Stimulated activated CD4-positive, alpha-beta T cell treated with anti-CD3 and anti-CD28 coated beads, Interleukin-15, amount 100 ng/mL, for 1 hour (primary cell): ENCODE data around the gene ADCY5.

Experiments
- DNase-seq, 2 donors: peaks; one replicate each; pipeline ENCODE4 v3.0.0-alpha.2; 2020; ENCODE audit warnings: low read depth in 1 of 2, low spot score in 1 of 2

The ADCY5 gene

DNA sequence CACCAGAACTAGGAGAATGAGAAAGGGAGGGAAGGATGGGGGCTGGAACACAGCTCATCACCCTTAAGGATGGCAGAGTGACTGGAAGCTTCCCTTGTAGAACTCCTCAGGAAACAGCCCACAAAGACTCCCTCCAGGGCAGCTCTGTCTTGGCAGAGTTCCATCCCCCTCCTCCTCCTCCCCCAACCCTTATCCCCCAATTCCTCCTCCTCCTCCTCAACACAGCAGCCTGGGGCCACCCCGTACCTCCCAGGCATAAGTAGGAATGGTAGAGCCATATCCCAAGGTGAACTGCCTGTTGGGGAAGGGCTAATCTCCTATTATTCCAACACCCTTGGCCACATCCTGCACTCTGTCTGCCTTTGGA is 38.8 kb downstream of the ADCY5 start:
- no peak for DNase-seq

DNA sequence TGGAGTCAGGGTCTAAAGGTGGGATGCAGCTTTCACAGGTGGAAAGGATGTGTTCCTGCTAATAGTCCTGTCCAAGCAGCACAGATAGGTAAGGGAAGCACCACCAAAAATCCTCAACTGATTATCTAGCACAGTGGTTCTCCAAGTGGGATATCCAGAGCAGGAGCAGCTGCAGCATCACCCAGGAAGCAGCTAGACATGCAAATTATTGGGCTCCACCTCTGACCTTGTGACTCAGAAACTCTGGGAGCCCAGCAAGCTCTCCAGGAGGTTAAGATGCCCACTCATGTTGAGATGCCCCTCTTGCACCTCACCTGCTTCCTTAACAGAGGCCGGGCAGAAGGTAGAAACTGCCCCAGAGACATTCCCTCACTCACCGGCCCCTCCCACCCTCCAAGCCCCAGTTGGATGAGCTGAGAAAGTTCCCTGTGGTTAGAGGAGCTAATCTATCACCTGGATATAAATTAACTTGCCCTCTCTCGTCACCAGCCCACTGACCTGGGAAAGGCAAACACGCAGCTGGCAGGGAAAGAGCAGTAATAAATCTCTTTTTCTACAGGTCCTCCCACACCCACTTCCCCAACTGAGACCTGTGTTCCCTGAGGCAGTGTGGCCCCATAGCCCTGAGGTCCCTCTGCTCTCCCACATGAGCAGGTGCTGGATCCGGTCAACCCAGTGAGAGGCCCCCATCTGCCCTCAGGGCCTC is 39.3 kb downstream of the ADCY5 start:
- DNase-seq, result no peak

DNA sequence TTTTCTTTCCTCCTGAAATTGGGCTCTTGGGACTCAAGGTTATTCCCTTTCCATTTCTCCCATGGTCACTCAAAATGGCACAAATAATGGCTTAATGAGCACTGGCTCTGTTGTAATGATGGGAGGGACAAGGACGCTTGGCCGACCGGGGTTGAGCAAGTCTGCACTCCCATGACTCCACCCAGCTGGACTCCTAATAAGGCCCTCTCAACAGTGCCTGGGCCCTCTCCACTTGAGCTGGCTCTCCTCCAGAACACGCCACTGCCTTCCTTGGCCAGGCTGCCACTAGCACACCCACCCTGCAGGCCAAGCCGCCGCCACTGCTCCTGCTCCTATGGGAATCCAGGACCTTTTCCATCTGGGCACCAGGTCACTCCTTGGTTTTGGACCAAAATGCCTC is 42.3 kb downstream of the ADCY5 start:
- DNase-seq, result no peak

DNA sequence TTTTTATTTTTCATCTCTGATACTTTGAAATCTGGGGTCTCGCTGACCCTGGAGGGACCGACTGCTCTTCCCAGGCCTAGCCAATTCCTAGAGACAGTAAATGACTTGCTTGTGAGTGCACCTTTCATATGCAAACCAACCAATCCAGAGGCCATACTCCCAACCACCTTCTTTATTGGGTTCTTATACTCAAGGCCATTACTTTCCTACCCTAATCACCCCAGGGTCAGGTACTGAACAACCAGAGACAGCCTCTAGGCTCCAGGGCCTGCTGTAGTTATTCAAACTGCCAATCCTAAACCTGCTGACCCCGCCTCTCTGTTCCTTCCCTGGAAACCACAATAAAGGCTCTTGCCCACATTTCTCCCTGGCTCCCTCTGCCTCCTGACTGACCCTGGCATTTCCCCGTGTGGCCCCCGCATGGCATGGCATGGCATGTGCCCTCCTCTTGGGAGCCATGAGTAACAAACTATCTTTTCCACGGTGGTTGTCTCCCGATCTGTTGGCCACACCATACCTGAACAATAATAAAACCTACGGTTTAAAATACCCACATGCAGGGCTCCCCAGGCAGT is 42.9 kb downstream of the ADCY5 start:
- DNase-seq, result no peak

DNA sequence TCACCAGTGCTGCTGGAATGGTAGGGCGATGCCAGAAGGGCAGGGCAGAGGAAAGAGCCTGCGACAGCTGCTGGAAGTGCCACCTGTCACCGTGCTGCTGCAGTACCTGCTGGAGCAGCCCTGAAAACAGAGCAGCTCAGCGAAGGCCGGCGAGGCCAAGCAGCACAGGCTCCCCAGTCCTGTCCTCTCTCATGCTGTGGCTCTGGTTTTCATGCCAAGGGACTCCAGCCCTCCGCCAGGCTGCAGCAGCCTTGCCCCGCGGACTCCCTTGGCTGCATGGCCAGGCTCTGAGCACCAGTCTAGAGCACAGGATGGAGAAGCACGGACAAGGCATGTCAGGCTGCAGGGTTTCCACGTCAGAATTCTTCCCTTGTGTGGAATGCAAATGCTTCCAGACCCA is 43.9 kb downstream of the ADCY5 start:
- DNase-seq, result no peak

DNA sequence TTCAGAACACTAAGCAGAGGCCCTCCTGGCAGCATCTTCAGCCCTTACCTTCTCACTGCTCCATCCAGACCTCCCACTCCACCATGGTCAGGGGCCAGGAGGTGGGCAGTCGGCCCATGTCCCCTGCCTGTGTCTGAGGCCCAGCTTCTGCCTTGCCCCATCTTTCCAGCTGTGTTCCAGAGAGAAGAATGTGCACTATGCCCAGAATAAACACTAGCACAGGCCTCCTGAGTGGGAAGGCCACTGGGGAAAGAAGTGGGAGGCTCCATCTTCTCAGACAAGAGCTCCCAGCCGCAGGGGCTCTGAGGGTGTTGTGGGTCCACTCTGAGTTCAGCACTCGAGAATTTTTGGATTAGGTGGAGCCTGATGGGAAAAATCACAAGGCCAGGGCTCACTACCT is 44.5 kb downstream of the ADCY5 start:
- DNase-seq, result no peak

DNA sequence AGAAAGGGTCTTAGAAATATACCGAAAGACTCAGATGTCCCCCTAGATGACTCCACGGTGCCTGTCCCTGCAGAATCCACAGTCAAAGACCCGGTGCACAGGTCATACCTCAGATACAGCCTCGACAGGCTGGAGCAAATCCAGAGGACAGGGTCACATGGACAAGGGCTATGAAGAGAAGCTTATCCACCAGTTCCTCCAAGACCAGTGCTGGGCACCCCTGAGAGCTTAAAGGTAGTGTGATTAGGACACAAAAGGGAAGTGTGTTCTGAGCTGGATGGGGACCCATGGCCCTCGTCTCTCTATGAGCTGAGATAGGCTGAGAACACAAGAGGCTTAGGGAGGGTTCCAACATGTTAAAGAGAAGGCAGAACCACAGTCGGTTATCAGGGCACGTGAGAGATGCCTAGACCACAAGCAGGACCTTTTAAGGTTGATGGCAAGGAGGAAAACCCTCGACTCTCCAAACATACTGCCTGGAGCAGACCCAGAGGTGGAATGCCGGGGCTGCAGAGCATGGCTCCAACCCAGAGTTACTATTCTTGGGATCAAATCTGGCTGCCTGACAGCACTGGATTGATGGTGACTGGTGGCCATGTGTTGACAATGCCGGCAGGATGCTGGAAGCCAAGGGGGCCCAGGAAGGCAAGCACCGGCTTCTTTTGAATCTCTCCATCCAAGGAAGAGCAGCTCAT is 46.9 kb downstream of the ADCY5 start:
- DNase-seq, result no peak

DNA sequence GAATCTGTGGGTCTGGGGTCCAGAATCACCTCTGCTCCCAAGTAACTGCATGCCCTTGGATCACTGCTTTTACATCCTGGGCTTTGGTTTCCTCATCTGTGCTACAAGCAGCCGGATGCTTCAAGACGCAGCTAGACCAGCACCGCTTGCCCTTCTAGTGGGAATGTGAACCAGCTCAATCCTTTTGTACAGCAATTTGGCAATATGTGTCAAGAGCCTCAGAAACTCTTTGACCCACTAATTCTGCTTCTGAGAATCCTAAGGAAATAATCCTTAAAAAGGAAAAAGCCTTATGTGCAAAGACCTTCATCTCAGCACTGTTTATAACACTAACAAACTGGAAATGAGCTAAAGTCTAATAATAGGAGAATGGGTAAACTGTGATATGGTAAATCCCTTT is 48.7 kb downstream of the ADCY5 start:
- no peak for DNase-seq

DNA sequence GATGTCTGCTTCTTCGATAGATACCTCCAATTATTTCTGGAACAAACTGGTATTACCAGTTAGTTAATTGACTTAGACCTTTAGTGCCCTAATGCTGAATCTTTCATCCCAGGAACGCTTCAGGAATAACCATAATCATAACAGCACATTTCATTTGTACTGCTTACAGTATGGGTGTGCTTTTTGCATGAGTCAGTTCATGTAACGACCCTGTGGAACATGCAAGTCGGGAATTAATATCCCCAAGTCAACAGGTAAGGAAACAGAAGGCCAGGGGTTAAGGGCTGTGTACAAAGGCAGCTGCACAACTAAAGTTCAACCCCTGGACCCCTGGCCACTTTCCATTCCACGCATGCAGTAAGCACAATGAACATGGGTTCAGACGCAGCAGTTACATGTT is 49.2 kb downstream of the ADCY5 start:
- no peak for DNase-seq

DNA sequence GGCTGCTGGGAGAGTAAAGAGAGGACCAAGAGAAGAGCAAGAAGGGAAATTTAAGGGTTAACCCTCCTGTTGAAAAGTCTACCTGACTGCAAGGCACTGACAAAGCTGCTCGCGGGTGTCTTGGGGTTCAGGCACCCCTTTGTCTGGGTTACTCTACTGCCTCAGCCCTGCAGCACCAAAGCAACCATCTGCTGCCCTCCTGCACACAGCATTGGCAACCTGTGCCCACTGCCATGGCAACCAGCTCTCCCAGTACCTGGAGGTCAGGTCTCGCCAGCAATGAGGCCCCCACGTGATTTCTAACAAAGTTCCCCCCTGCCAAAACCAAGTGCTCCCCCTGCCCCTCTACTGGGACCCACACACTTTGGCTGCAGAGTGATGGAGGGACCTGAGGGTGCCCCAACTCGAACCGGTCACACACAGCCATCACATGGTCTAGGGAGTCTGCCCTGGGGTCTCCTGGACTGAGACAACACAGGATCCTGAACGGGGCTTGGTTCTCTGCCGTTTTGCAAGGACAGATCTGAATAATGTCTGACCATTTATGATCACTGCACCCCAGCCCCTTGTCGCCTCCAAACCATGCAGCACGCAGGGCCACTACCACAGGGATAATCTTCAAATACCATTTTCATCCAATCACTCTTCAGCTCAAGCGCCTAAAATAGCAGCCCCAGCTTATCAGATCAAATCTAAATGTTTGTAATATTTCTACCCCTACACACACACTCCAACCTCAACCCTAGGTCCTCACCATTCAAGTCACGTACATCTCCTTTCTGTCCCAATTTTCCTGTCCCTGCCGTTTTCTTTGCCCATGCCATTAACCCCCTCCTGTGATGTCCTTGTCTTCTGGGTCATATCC is 50.7 kb downstream of the ADCY5 start:
- DNase-seq, result no peak

DNA sequence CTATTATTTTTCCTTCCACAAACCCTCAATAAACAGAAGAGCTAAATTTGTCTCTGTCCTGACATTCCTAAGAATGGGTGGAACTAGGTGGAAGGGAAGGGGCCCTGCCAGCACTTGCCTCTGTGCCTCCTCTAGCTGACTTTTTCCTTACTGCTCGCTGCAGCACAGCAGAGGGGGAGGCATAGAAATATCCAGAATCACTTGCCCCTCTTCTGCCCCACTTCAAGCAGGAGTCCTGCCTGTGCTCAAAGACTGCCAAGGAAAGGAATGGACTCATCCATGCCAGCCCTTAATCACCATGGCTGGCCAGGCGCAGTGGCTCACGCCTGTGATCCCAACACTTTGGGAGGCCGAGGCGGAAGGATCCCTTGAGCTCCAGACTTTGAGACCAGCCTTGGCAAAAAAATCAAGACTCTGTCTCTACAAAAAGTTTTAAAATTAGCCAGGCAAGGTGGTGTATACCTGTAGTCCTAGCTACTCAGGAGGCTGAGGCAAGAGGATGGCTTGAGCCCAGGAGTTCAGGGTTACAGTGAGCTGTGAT is 51.8 kb downstream of the ADCY5 start:
- DNase-seq, result no peak

DNA sequence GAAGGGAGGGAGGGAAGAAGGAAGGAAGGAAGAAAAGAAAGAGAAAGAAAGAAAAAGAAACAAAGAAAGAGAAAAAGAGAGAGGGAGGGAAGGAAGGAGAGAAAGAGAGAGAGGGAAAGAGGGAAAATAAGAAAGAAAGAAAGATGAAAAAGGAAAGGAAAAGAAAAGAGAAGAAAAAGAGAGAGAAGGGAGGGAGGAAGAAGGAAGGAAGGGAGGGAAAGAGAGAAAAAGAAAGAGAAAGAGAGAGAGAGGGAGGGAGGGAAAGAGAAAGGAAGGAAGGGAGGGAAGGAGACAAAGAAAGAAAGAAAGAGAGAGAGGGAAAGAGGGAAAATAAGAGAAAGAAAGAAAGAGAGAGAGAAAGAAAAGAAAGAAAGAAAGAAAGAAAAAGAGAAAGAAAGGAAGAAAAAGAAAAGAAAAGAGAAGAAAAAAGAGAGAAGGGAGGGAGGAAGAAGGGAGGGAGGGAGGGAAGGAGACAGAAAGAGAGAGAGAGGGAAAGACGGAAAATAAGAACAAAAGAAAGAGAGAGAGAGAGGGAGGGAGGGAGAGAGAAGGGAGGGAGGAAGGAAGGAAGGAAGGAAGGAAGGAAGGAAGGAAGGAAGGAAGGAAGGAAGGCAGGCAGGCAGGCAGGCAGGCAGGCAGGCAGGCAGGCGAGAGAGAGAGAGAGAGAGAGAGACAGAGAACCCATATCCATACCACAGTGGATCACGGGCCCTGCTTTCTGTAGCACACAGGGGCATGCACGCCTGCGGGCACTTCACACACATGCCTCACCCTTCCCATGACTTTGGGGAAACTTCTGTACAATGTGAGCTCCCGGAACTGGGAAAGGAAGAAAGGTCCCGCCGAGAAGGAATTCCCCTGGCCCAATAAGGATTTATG is 52.5 kb downstream of the ADCY5 start:
- DNase-seq, result no peak

DNA sequence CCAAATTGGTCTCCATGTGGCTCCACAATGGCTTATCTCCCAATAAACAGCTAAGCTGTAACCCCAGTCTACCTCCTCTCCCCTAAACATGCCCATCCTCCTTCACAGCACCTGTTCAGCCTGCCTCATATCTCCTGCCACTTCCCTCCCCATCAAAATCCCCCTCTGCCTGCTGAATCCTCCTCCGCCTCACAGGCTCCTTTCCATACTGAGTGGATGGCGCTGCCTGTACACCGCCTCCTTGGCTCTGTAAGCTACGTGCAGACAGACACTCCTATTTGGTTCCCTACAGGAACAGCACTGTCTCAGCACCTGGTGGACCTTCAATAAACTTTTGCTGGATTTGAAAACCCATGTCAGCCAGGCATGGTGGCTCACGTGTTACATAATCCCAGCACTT is 53.7 kb downstream of the ADCY5 start:
- DNase-seq, result no peak

DNA sequence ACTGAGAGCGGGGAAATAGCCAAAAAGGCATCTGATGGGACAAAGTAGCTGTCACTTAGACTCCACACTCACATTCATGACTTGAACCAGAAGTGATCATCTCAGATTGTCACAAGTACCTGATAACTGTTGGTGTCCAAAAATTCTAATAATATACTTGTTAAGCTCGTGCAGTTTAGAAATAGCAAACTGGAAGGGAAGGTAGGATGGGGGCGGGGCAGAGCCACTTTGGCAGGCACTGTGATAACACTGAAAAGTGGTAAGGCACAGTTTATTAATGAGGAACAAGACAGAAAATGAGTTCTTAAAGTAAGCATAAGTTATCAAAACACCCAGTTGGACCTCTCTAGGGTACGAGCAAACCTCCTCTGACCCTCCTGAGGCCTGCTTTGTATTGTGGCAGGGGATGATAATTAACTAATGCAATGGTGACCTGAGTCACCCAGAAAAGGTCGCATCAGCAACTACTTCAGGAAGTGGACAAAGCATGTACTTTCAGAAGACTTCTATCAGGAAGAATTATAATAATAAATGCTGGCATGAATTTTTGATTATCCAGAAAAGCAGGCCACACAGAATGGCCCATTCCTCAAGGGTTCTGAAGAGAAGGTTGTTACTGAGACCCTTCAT is 54.4 kb downstream of the ADCY5 start:
- no peak for DNase-seq

DNA sequence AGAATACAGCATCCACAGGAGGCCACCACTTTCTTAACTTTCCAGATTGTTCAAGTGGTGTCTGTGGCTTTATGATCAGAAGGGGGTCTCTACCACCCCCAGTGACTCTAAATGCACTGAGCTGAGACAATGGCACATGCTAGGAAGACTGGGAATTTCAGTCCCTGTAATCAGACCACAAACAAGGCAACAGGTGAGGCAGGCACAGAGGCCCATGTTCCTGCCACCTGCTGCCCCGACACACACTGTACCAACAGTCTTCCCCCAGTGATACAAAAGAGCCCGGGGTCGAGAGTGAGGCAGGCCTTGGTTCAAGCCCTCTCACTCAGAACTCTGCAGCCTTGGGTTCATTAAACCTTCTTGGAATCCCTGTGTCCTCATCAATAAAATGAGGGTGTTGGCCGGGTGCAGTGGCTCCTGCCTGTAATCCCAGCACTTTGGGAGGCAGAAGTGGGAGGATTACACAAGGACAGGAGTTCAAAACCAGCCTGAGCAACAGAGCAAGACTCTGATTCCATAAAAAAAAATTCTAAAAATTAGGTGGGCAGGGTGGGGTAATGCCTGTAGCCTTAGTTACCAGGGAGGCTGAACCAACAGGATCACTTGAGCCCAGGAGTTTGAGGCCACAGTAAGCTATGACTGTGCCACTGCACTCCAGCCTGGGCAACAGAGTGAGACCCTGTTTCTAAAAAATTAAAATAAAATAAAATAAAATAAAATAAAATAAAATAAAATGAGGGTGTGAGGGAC is 55.8 kb downstream of the ADCY5 start:
- DNase-seq, result no peak

DNA sequence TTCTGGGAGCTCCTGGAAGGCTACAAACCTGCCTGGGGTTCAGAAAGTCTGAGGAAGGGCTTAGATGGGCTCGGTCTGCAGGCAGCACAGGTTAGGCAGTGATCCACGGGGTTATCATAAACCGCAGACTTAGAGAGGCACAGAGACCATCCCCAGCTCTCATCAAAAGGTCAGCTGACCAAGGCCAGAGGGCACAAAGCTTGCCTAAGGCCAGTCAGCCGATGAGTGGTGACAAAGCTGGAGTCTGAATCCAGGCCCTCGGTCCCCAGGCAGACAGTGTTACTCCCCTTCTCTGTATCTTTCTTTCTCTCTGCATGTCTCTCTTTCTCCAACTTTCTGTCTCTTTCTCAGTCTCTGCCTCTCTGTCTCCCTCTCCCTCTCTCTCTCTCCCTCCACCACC is 56.5 kb downstream of the ADCY5 start:
- no peak for DNase-seq

DNA sequence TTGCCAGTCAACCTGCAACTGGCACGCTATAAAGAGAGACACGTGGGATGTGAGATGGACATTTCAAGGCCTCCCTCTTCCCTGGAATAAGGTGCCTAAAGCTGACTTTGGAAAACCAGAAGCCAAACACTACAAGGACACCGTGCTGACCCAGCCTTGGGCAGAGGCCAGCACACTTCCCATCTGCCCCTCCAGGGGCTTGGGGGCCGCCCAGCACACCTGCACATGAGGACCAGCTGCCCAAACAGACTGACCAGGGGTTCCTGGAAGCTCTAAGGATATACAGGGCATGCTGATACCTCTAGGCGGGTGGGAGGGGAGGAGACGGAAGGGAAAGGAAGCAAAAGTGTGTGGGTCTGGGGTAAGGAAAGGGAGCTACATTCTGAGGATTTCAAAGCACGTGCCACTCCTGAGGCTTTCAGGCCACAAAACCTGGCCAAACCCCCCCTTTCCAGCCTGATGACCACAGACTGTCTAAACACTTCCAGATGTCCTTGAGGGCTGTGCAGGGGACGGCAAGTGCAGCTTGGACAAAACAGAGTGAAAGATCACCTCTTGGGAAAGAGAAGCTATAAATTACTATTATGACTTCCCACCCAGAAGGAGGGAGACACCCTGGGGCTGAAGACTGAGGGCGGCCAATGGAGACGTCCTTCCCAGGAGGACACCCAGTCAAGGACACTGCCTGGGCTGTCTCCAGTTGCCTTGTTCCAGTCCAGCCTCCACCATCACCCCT is 57.9 kb downstream of the ADCY5 start:
- no peak for DNase-seq

DNA sequence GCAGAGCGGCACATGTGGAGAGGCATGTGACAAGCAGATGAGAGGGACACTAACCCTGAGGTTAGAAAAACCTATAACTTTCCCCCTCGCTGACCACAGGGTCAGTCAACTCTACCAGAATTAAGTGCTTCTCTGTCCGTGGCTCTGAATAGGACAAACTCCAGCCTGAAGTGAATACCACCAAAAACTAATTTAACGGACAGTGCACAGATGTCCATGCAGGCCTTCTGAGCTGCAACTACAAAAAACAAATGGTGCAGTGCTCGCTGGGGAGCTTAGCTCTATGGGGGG is 59.3 kb downstream of the ADCY5 start:
- no peak for DNase-seq
